Activated gamma-delta T cell treated with anti-CD3 and anti-CD28 coated beads, Interleukin-2, amount 50 U/mL, for 16 hours (primary cell): ENCODE data around the gene KANTR.

Experiments used
- DNase-seq: peaks from one replicate; pipeline ENCODE4 v3.0.0-alpha.2; 2020; ENCODE audit warnings: low read depth

KANTR gene

GRCh38 chrX:53093748-53094581 is at the start of gene KANTR:
KANTR (plus strand) TSS chrX:53094142; CDS start chrX:53124273, 30,131 bp downstream.
- peak; percentile 59 for DNase-seq

GRCh38 chrX:53044995-53045394 is 48.9 kb upstream of the KANTR start:
- DNase-seq: no peak

- DNase-seq: no peak
Observed at GRCh38 chrX:53047228-53047627, 46.7 kb upstream of the KANTR start.

GRCh38 chrX:53048169-53049126 is 45.5 kb upstream of the KANTR start, which contains the start of gene GPR173:
GPR173 (plus strand) TSS chrX:53048789; CDS start chrX:53076622, 27,833 bp downstream.
- no peak for DNase-seq

- no peak for DNase-seq
Observed at GRCh38 chrX:53049127-53049517, 44.8 kb upstream of the KANTR start.

- DNase-seq: no peak
Observed at GRCh38 chrX:53050841-53051240, 43.1 kb upstream of the KANTR start.

- no peak for DNase-seq
Observed at GRCh38 chrX:53055244-53055849, 38.6 kb upstream of the KANTR start.

GRCh38 chrX:53056292-53056691 is 37.6 kb upstream of the KANTR start:
- DNase-seq: no peak

GRCh38 chrX:53065104-53065503 is 28.8 kb upstream of the KANTR start:
- no peak for DNase-seq

- no peak for DNase-seq
Observed at GRCh38 chrX:53071064-53071463, 22.9 kb upstream of the KANTR start.

- DNase-seq: peak; percentile 55
Observed at GRCh38 chrX:53071604-53072417, 22.1 kb upstream of the KANTR start.

- no peak for DNase-seq
Observed at GRCh38 chrX:53072418-53073114, 21.4 kb upstream of the KANTR start.

- DNase-seq: no peak
Observed at GRCh38 chrX:53073115-53073586, 20.8 kb upstream of the KANTR start.

- no peak for DNase-seq
Observed at GRCh38 chrX:53075011-53075410, 18.9 kb upstream of the KANTR start.

- DNase-seq: no peak
Observed at GRCh38 chrX:53076671-53077070, 17.3 kb upstream of the KANTR start.

GRCh38 chrX:53077207-53078197 is 16.4 kb upstream of the KANTR start:
- no peak for DNase-seq

GRCh38 chrX:53078943-53079342 is 15.0 kb upstream of the KANTR start:
- no peak for DNase-seq

- no peak for DNase-seq
Observed at GRCh38 chrX:53080628-53081580, 13.0 kb upstream of the KANTR start.
